ENCODE results near the gene IL19.

- TF ChIP-seq CTCF (conservative IDR thresholded peaks at IDR 0.05; ENCODE audit: low read length) (no peak), EZH2phosphoT487 (IDR thresholded peaks at IDR 0.05; ENCODE audit: borderline replicate concordance) (no peak)
These were observed 3.5 kb downstream of the IL19 start for GRCh38 chr1:206774093-206774492.

Measured in Loucy (cell line).